ENCODE data around the gene SECISBP2.

The SECISBP2 gene

GRCh38 chr9:89350988-89351557 is 32.8 kb downstream of the SECISBP2 start:
- no peak for DNase-seq (ENCODE audit: low spot score)

- DNase-seq (ENCODE audit: low spot score) = no peak
Observed at GRCh38 chr9:89351584-89352300, 33.4 kb downstream of the SECISBP2 start.

- DNase-seq (ENCODE audit: low spot score) = no peak
Observed at GRCh38 chr9:89352451-89352850, 34.2 kb downstream of the SECISBP2 start.

GRCh38 chr9:89352874-89353649 is 34.8 kb downstream of the SECISBP2 start:
- no peak for DNase-seq (ENCODE audit: low spot score)

GRCh38 chr9:89353989-89354388 is 35.7 kb downstream of the SECISBP2 start:
- no peak for DNase-seq (ENCODE audit: low spot score)

- DNase-seq (ENCODE audit: low spot score) = no peak
Observed at GRCh38 chr9:89354471-89354870, 36.2 kb downstream of the SECISBP2 start.

GRCh38 chr9:89356782-89357181 is 38.5 kb downstream of the SECISBP2 start:
- no peak for DNase-seq (ENCODE audit: low spot score)

- no peak for DNase-seq (ENCODE audit: low spot score)
Observed at GRCh38 chr9:89357331-89358197, 39.3 kb downstream of the SECISBP2 start.

GRCh38 chr9:89358376-89358916 is 40.1 kb downstream of the SECISBP2 start:
- no peak for DNase-seq (ENCODE audit: low spot score)

- DNase-seq (ENCODE audit: low spot score) = no peak
Observed at GRCh38 chr9:89358985-89359384, 40.7 kb downstream of the SECISBP2 start.

- DNase-seq (ENCODE audit: low spot score) = no peak
Observed at GRCh38 chr9:89359751-89360261, 41.5 kb downstream of the SECISBP2 start.

GRCh38 chr9:89360465-89360864 is 42.2 kb downstream of the SECISBP2 start:
- no peak for DNase-seq (ENCODE audit: low spot score)

- DNase-seq (ENCODE audit: low spot score) = no peak
Observed at GRCh38 chr9:89361031-89361430, 42.7 kb downstream of the SECISBP2 start.

- no peak for DNase-seq (ENCODE audit: low spot score)
Observed at GRCh38 chr9:89361816-89362646, 43.7 kb downstream of the SECISBP2 start.

- no peak for DNase-seq (ENCODE audit: low spot score)
Observed at GRCh38 chr9:89362647-89363310, 44.5 kb downstream of the SECISBP2 start.

GRCh38 chr9:89363311-89363670 is 45.0 kb downstream of the SECISBP2 start:
- no peak for DNase-seq (ENCODE audit: low spot score)

- DNase-seq (ENCODE audit: low spot score) = no peak
Observed at GRCh38 chr9:89363921-89364665, 45.8 kb downstream of the SECISBP2 start.

GRCh38 chr9:89364666-89365531 is 46.6 kb downstream of the SECISBP2 start:
- no peak for DNase-seq (ENCODE audit: low spot score)

- no peak for DNase-seq (ENCODE audit: low spot score)
Observed at GRCh38 chr9:89365532-89365912, 47.2 kb downstream of the SECISBP2 start.

Data from NAMALWA (cell line).